Right hindlimb (tissue), 1 donor: ENCODE results near the gene CRLF1.

Source experiments
- DNase-seq: peaks from one replicate; pipeline ENCODE4 v3.0.0-alpha.2; 2018

The CRLF1 gene

DNA sequence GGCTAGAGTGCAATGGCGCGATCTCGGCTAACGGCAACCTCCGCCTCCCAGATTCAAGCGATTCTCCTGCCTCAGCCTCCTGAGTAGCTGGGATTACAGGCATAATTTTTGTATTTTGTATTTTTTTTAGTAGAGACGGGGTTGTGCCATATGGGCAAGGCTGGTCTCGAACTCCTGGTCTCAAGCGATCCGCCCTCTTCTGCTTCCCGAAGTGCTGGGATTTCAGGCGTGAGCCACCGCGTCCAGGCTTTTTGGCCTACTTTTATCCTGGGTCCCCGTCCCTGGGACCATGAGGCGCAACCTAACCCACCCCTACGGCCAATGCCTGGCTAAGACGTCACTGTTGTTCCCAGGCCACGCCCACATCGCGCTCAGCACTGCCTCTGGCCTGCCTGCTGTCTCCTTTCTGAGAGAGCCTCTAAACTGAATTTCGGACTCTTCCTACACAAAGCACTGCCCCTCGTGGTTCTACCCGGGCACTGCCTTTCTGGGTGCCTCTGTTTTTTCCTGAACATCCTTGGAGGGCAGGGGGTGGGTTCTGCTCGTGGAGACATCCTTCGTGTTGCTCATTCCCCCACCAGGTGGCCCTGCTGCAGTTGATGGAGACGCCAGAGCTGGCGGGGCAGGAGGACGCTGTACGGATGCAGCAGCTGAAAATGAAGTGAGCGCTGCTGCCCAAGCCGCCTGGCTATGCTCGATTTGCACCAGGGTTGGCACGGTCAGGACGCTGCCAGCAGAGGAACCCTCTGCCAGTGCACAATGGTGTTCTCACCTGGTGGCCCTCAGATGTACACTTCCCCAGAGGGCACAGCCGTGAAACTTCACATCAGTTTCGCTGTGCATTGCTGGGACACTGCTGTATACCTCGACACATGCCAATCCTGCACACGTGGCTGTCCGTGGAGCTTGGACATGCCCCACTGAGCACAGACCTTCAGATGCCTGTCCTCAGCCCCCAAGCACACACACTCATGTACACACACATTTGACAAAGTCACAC is 16.0 kb downstream of the CRLF1 start:
- peak; percentile 93 for DNase-seq

DNA sequence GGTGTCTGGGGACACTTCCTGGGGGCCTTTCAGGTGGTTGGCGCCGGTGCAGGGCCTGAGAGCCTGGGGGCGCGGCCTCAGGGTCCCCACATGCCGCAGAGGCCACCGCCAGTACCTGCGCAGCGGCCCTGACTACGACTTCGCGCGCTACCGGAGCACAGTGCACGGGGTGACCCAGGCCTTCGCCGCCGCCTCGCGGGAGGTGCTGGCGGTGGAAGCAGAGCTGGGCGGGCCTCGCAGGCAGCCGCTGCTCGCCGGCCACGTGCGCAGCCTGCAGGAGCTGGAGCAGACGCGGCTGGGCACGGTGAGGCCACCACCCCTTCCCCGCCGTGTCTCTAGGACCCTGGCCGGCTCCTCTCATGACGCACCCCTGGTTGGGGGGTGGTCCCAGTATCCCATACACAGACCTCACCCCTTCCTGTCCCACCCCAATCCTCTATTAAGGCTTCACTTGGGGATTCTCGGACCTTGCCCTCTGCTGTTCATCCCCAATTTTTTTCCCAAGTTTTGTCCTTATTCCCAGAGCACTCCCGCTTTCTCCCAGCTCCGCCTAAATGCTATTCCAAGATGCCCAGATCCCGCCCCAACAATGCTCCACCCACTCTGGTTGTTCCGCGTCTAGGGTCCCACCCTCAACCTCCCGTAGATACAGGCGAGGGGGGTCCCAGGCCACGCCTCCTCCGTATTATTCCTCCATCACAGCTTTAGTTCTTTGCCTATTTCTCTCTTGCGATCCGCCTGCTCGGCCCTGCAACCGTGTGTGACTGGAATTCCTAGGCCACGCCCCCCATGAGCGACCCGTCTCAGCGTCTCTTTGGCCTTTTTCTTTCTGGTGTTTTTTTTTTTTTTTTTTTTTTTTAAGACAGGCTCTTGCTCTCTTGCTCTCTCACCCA is 17.0 kb downstream of the CRLF1 start:
- peak; percentile 85 for DNase-seq

DNA sequence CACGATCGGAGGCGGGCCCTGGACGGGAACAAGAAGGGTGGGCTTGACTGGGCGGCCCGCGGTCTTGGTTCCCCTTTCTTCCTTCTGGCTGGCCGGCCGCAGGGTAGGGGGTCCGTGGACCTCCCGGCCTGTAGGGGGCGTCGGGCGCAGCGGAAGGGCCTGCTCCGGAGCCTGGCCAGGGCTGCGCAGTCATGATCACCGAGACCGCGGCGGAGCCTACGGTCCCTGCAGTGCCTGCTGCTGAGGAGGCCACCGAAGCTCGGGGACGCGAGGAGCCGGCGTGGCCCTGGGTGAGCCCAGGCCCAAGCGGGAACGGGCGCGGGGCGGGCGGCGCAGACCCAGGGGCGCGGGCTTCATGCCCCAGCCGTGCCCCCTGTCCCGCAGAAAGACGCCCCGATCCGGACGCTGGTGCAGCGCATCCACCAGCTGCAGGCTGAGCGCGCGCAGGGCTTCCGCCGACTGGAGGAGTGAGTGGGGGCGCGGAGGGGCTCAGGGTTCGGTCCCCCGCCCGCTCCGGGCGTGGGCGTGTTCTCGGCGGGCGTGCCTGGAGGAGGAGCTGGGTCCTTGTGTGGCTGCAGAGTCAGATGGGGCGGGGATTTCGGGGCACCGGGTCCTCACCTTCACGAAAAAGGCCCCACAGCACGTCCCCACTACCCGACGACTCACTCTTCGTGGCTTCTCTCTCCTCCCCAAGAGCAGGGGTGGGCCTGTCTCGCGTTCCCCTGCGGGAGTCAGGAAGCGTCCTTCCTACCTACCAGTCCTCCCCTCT is 17.8 kb downstream of the CRLF1 start, which contains the start of gene REX1BD:
TSS of gene REX1BD (plus strand) at position 188 of the 769 bp plus-strand sequence. CDS start at position 192, 4 bp downstream.
- peak; percentile 92 for DNase-seq

DNA sequence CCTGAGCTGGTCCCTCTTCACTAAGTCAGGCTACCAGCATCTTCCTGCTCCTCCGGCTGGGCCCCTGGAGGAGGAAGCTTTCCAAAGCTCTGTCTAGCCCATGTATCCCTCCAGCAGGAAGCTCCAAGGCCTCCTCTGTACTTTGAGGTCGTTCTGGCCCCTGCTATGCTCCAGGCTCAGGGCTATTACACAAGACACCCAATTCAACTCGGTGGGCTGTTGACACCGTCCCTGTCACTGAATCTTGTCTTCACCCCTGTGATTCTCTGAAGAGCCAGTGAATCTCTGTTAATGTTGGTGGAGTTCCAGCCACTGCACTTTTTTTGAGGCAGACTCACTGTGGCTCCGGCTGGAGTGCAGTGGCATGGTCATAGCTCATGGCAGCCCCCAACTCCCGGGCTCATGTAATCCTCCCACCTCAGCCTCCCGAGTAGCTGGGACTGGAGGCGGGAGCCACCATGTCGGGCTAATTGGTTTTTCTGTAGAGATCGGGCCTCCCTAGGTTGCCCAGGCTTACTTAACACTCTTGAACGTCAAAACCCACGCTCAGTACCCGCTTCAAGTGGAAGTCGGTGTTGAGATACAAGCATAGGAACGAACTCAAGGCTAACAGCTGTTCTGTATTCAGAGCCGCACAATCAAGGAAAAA is 18.5 kb downstream of the CRLF1 start:
- no peak for DNase-seq

DNA sequence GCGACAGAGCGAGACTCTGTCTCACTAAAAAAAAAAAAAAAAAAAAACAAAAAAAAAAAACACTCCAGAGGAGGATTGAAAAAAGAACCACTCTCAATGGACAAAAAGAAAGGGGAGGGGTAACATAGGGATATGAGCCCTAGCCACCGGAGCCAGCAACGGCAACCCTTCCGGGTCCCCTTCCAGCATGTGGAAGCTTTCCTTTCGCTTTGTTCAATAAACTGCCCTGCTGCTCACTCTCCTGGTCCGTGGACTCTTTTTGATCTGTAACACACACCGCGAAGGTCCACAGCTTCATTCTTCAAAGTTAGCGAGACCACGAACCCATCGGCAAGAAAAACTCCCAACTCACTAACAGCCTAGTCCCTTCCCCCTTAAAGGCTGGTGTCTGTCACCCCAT is 19.0 kb downstream of the CRLF1 start:
- no peak for DNase-seq

DNA sequence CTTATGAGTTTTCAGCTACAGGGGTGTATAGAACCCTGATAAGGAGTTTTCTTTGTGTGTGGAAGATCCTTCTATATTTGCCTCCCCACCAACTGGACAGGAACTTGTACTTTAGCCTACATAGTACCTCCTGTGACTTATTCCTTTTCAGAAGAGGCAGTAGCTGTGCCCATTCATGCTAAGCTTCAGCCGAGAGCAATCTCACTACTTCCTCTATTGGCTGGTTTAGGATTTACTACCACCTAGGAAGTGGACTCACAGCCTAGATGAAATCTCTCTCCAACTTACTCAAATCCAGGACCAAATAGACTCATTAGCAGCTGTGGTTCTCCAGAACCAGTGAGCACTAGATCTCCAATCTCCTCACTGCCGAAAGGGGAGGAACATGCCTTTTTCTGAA is 20.3 kb downstream of the CRLF1 start:
- DNase-seq = no peak

DNA sequence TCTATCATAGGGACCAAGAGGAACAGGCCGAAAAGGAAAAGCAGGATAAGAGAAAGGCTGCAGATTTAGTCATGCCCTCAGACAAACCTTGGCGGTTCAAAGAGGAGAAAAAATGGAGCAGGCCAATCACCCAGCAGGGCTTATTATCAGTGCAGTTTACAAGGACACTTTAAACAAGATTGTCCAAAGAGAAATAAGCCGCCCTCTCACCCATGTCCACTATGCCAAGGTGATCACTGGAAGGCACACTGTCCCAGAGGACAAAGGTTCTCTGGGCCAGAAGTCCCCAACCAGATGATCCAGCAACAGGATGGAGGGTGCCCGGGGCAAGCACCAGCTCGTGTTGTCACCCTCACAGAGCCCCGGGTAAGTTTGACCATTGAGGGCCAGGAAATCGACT is 26.3 kb downstream of the CRLF1 start:
- no peak for DNase-seq

DNA sequence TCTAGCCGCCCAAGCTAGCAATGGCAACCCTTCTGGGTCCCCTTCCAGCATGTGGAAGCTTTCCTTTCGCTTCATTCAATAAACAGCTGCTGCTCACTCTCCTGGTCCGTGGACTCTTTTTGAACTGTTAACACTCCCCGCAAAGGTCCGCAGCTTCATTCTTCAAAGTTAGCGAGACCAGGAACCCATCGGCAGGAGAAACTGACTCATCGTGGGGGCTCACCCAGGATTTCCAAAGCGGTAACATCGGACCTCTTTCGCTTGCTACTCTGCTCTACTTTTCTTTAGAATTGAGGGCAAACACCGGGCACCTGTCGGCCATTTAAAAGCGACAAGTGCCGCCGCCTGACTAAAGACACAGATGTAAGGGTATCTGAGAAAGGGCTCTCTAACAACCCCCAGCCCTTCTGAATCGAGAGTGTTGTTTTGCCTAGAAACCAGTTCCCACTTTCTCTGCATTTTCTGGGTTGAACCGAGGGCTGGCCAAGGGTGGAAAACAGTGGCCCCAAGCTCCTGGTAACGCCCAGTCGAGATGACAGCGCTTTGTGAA is 29.2 kb downstream of the CRLF1 start:
- no peak for DNase-seq

DNA sequence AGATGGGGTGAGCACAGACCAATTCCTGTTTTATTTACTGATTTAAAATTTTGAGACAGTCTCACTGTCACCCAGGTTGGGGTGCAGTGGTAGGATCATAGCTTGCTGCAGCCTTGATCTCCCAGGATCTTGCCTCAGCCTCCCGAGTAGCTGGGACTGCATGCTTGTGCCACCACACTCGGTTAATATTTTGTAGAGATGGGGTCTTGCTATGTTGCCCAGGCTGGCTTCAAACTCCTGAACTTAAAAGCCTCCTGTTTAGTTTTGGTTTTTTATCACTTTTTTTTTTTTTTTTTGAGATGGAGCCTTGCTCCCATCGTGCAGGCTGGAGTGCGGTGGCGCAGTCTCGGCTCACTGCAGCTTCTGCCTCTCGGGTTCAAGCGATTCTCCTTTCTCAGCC is 30.2 kb downstream of the CRLF1 start:
- no peak for DNase-seq

DNA sequence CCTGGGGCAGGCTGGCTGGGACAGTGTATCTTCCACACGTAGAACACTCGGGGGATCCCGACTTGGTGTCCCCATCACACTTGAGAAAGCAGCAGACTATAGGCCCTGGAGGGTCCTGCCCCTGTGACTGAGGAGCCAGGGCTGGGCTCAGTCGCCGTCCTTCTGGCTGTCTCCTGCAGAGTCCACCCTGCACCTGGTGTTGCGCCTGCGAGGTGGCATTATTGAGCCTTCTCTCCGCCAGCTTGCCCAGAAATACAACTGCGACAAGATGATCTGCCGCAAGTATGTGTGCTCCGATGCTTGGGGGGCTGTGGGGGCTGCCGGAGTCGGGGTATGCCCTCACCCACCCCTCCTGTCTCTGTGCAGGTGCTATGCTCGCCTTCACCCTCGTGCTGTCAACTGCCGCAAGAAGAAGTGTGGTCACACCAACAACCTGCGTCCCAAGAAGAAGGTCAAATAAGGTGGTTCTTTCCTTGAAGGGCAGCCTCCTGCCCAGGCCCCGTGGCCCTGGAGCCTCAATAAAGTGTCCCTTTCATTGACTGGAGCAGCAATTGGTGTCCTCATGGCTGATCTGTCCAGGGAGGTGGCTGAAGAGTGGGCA is 31.8 kb downstream of the CRLF1 start:
- DNase-seq = no peak

DNA sequence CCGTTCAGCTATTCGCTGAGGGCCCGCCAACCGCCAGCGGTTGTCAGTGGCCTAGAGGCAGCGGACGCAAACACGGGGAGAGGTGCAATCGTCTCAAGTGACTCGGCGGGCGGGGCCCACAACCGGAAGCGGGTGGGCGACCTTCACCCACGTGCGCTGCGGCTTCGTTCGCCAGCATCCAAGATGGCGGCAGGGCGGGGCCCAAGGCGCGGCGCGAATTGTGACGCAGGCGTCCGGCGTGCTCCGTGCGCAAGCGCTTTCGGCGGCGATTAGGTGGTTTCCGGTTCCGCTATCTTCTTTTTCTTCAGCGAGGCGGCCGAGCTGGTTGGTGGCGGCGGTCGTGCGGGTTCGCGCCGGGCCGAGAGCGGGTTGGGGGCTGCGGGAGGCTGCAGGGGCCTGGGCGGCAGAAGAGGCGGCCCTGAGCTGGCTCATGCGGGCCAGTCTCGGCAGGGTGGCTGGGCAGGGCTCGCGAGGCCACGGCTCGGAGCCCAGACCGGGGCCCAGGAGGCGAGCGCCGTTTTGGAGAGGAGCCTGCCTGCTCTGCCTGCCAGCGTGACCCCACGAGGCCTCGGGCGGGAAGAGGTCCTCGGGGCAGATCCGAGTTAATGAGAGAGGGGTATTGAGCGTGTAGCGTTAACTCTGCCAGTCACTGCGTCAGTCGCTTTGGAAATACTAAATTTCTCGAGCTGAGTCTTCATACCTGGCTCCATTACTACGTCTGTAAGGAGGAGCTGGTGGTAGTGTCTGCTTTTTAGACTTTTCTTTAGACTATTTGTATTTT is 34.8 kb downstream of the CRLF1 start, which contains the start of gene UBA52:
TSS of gene UBA52 (plus strand) at position 294 of the 781 bp plus-strand sequence. CDS start 1,444 bp downstream, outside the sequence.
- peak; percentile 99 for DNase-seq

DNA sequence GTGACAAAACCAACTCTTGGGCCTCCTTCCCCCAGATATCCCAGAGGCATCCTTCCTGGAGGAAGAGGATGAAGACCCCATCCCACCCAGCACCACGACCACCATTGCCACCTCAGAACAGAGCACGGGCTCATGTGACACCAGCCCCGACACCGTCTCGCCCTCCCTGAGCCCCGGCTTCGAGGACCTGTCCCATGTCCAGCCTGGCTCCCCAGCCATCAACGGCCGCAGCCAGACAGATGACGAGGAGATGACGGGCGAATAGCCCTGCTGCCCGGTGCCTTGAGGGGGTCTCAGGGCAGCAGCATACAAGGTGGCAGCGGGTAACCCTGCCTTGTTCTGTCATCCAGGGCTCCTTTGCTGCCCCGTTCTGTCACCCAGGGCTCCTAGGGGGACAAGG is 38.2 kb downstream of the CRLF1 start:
- no peak for DNase-seq

DNA sequence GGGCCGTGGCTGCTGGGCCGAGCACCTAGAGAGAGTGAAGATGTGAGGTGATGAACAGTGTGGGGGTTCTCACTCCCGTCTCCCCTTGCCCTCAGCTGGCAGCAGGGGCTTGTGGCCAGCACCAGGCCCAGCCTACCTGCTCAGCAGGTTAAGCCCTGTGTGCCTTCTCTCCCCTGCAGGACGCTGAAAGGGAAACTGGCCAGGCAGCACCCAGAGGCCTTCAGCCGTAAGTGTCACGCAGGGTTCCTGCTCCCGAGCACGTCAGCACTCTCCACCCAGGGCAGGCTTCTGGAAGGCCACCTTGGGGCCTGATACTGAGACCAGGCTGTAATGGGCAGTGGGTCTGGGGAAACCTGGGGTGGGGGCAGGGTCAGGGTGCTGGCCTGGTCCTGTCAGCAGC is 39.6 kb downstream of the CRLF1 start:
- no peak for DNase-seq

DNA sequence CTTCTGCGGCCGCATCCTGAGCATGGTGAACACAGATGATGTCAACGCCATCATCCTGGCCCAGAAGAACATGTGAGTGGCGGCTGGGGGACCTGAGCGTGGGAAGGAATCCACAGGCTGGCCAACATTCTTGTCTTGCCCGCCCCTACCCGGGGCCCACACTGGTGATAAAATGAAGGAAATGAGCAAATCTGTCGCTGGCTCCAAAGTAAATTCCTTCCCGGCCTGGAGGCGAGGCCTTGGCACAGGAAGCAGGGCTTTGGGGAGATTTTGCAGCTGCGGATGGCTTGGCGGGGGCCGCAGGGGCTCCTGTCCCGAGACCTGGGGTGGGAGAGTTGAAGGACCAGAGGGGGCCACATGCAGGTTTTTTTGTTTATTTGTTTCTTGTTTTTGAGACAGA is 44.5 kb downstream of the CRLF1 start:
- DNase-seq = peak; percentile 68

DNA sequence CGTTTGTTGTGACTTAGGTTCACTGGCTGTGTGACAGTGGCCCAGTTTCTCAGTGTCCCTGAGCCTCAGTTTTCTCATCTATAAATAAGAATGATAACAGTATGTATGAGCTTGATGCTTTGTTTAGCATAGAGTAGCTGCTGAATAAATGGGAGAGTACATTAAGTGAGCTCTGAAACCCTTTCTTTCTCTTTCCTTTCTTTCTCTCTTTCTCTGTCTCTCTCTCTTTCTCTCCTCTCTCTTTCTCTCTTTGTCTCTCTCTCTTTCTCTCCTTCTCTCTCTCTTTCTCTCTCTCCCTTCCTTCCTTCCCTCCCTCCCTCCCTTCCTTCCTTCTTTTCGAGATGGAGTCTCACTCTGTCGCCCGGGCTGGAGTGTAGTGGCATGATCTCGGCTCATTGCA is 46.9 kb downstream of the CRLF1 start:
- no peak for DNase-seq

DNA sequence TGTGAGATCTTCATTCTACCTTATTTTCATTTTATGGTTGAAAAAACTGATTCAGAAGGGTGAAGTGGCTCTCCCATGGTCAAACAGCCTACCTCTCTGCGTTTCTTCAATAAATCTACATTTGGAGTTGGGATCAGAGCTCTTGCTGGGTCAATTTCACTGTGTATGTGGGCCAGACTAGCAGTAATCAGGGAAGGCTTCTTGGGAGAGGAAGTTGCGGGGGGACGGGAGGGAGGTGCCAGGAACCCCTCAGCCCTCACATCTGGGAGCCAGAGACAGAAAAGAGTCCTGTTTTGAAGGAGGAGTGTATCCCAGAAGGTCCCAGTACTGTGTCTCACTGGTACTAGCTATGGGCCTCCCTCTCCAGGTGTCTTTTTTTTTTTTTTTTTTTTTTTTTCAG is 48.0 kb downstream of the CRLF1 start:
- DNase-seq = no peak

DNA sequence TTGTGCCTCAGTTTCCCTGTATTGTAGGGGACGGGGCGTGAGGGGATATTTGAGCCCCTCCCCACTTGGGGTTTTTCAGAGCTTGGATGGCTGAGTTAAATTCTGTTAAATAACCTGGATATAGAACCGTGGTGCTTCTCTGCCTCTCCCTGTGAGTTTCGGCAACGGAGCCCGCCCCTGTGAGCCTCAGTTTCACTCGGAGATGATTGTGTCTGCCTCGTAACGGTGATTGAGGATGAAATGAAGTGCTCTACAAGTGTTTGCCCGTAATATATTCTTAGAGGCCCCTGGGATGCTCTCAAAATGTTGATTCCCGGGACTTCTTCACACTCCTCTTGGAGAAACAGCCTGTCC is 48.4 kb downstream of the CRLF1 start:
- no peak for DNase-seq

DNA sequence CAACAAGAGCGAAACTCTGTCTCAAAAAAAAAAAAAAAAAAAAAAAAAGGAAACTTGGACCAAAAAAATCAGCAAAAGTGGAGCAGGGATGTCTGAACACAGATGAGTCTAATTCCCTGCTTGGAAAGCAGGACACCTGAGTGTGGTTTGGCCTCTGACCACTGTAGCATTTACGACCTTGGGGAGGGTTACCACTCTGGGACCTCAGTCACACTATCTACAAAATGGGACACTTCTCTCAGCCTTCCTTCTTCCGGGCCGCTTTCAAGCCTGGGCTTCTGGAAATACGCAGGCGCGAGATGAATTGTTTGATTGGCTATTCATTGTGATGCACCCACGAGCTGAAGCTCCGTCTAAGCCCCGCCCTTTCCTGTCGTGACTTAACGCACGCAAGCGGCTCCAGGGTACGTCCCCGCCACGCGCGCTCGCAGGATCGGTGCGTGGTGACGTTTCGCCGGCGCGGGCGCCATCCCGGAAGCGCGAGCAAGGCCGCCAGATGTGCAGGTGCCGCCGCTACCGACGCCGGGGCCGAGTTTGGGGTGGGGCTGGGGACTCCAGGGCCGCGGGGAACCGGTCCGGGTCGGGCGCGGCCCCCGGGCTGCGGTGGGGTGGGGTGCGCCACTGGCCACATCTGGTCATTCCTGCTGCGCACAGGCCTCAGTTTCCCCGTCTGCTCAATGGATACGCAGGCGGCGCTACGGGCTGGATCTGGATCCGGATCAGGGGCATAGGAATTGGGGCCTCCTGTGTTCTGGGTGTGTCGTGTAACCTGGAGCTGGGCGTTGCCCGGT is 49.0 kb downstream of the CRLF1 start, which contains the start of gene KXD1:
TSS of gene KXD1 (plus strand) at position 460 of the 791 bp plus-strand sequence. CDS start 4,187 bp downstream, outside the sequence.
- peak; percentile 97 for DNase-seq

DNA sequence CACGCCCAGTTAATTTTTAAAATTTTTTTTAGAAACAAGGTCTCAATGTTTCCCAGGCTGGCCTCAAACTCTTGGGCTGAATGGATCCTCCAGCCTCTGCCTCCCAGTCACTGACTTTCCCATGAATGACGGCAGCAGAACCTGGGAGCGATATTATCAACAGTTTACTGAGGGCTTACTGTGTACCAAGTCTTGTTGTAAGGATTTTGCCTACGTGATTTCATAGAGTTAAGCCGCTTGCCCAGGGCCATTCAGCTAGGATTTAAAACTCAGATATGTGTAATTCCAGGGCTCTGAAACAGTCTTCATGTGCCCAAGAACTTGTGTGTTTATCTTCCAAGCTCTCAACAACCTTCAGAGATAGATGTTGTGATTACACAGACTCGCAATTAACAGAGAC is 55.0 kb downstream of the CRLF1 start:
- DNase-seq = no peak
